Suprapubic skin (tissue), 4 donors: Measurements from ENCODE around the gene HIVEP2.

ENCODE experiments used
- EP300 ChIP-seq: sonication (generic); formaldehyde crosslinking; IDR thresholded peaks from one replicate; pipeline ENCODE4 v1.6.1; 2017; ENCODE audit warnings: antibody characterized with exemption
- POLR2AphosphoS5 ChIP-seq, 3 donors: sonication (generic); formaldehyde crosslinking; IDR thresholded peaks; one replicate each; pipeline ENCODE4 v1.6.1; 2017; ENCODE audit warnings: antibody characterized with exemption in 3 of 3

GRCh38 chr6:142722841-142723240, 222.1 kb downstream of the HIVEP2 start:
- TF ChIP-seq POLR2AphosphoS5 (IDR thresholded peaks at IDR 0.05) (no peak), EP300 (no peak)
